ENCODE results near the gene MUS81.
A peak's percentile ranks its signal among the peaks of the same experiment; 100 is the strongest.

GRCh38 chr11:65896034-65896999, 36.1 kb downstream of the MUS81 start:
- no peak for TF ChIP-seq POLR2AphosphoS5 (IDR thresholded peaks at IDR 0.05; ENCODE audit: insufficient read depth, low read depth, low read length)
- TF ChIP-seq POLR2A (IDR thresholded peaks at IDR 0.05; ENCODE audit: low read depth, low read length), result peak; percentile 3
- TF ChIP-seq CTCF (IDR thresholded peaks at IDR 0.05; ENCODE audit: extremely low read depth in 1 of 2, insufficient read depth in 1 of 2, low read depth in 1 of 2, low read length in 2 of 2), result no peak
- TF ChIP-seq MAX (IDR thresholded peaks at IDR 0.05; ENCODE audit: insufficient read depth, insufficient read length), result no peak
- no peak for TF ChIP-seq EZH2 (IDR thresholded peaks at IDR 0.05; ENCODE audit: borderline replicate concordance, low read depth, low read length, severe bottlenecking)
- no peak for TF ChIP-seq FOS (IDR thresholded peaks at IDR 0.05; ENCODE audit: borderline replicate concordance, insufficient read depth, low read length)
- no peak for TF ChIP-seq MYC (IDR thresholded peaks at IDR 0.05; ENCODE audit: low read depth, low read length)

All from endothelial cell of umbilical vein (primary cell).